Stimulated activated CD4-positive, alpha-beta T cell treated with anti-CD3 and anti-CD28 coated beads, Interleukin-12 subunit alpha, Interleukin-12 subunit beta, amount 100 ng/mL, for 48 hours (primary cell): Measurements from ENCODE around the gene HS3ST4.
"Not testable (repeated sequence)": the region's sequence is repeated elsewhere in the genome, so short reads cannot be mapped to it uniquely, and the experiment has no call there.

Experiments
- DNase-seq, 3 donors: peaks; one replicate each; pipeline ENCODE4 v3.0.0-alpha.2; 2020; ENCODE audit warnings: low read depth in 2 of 3, low spot score in 1 of 3

HS3ST4 gene

GRCh38 chr16:26091511-26091910 is 399.8 kb downstream of the HS3ST4 start:
- no peak for DNase-seq

- DNase-seq: not testable (repeated sequence)
These were observed 406.4 kb downstream of the HS3ST4 start for GRCh38 chr16:26098206-26098605.

- no peak for DNase-seq
These were observed 410.6 kb downstream of the HS3ST4 start for GRCh38 chr16:26102369-26102768.

GRCh38 chr16:26108836-26109505 is 417.2 kb downstream of the HS3ST4 start:
- no peak for DNase-seq

GRCh38 chr16:26111900-26112299 is 420.1 kb downstream of the HS3ST4 start:
- no peak for DNase-seq

GRCh38 chr16:26118575-26118974 is 426.8 kb downstream of the HS3ST4 start:
- DNase-seq: no peak

- no peak for DNase-seq
These were observed 429.0 kb downstream of the HS3ST4 start for GRCh38 chr16:26120729-26121128.

- DNase-seq: no peak
These were observed 436.5 kb downstream of the HS3ST4 start for GRCh38 chr16:26128296-26128695.

- no peak for DNase-seq
These were observed 438.2 kb downstream of the HS3ST4 start for GRCh38 chr16:26129997-26130396.

GRCh38 chr16:26133416-26134093 is 441.8 kb downstream of the HS3ST4 start:
- no peak for DNase-seq

GRCh38 chr16:26134588-26134987 is 442.8 kb downstream of the HS3ST4 start:
- DNase-seq: no peak

- DNase-seq: no peak
These were observed 446.2 kb downstream of the HS3ST4 start for GRCh38 chr16:26137956-26138355.

GRCh38 chr16:26139091-26139490 is 447.3 kb downstream of the HS3ST4 start:
- no peak for DNase-seq

GRCh38 chr16:26139884-26140283 is 448.1 kb downstream of the HS3ST4 start:
- no peak for DNase-seq

GRCh38 chr16:26149364-26150190 is 457.8 kb downstream of the HS3ST4 start:
- DNase-seq: no peak

GRCh38 chr16:26155221-26155620 is 463.5 kb downstream of the HS3ST4 start:
- no peak for DNase-seq

- DNase-seq: no peak
These were observed 465.6 kb downstream of the HS3ST4 start for GRCh38 chr16:26157319-26157718.

GRCh38 chr16:26158142-26158759 is 466.5 kb downstream of the HS3ST4 start:
- no peak for DNase-seq

- DNase-seq: no peak
These were observed 469.9 kb downstream of the HS3ST4 start for GRCh38 chr16:26161461-26162180.

- DNase-seq: no peak
These were observed 477.7 kb downstream of the HS3ST4 start for GRCh38 chr16:26169473-26169872.

- no peak for DNase-seq
These were observed 484.2 kb downstream of the HS3ST4 start for GRCh38 chr16:26175944-26176343.
